K562 (cell line): ENCODE results near the gene CCDC69. TPM values are rescaled to one million over a fixed set of nuclear protein-coding genes. Genes with fewer than 3 reads are reported as not detected.
A peak's percentile ranks its signal among the peaks of the same experiment; 100 is the strongest.

Experiments
- ATAC-seq: fragments of 200-7000 bp; cut with Tn5 transposase; 3 replicates; pipeline ENCODE4 v1.9.1; 2020; ENCODE audit warnings: moderate library complexity
- BruUV-seq: library from RNA; stranded (reverse); fragments of 400-500 nt; replicated peaks from 2 replicates; lab custom pipeline; 2021; lab: Mats Ljungman, UMichigan
- CTCF ChIA-PET: fragments of 300-600 bp; formaldehyde crosslinking; extraction: SDS; loops from one replicate; lab custom pipeline; 2021; ENCODE audit warnings: low intra/inter-chr PET ratio; lab: Yijun Ruan, JAX
- POLR2A ChIA-PET: fragments of 300-600, 350-650 bp; sonication (Branson Sonifier 250); formaldehyde crosslinking; extraction: SDS; loops from one replicate; lab custom pipeline; 2021; ENCODE audit warnings: antibody characterized with exemption, inconsistent platforms; lab: Yijun Ruan, JAX
- DNase-seq, 4 experiments: peaks; one replicate each; pipeline versions ENCODE4 v3.0.0 to v3.0.0-alpha.2; 2011 to 2018; ENCODE audit warnings: low spot score in 3 of 4, mixed read lengths in 3 of 4; ENCODE audit errors: extremely low read depth in 1 of 4
- FAIRE-seq: peaks from 2 replicates; lab custom pipeline; 2011; peaks lifted over from hg19 to GRCh38; lab: Jason Lieb, UNC
- H2AFZ ChIP-seq: 2 replicates; pipeline ENCODE4 v1.6.0; 2011; ENCODE audit warnings: low read depth, low read length, control low read depth, inconsistent platforms
- H3K27ac ChIP-seq: fragments of 200-600 bp; 3 replicates; pipeline ENCODE4 v1.8.0; 2011; ENCODE audit warnings: low read depth, mild to moderate bottlenecking, control low read depth, inconsistent platforms, low read length, moderate library complexity, mixed read lengths; ENCODE audit errors: extremely low read depth
- H3K27me3 ChIP-seq, 2 experiments: fragments of 300-600 bp in 1 of 2; 2 replicates in 1 of 2; 3 replicates in 1 of 2; pipeline versions ENCODE4 v1.6.0 to v1.8.0; 2011; ENCODE audit warnings: inconsistent platforms in 2 of 2, low read length in 2 of 2, mild to moderate bottlenecking in 1 of 2, mixed read lengths in 1 of 2, moderate library complexity in 1 of 2; ENCODE audit not compliant: control insufficient read depth in 2 of 2, insufficient read depth in 2 of 2
- H3K36me3 ChIP-seq: fragments of 300-600 bp; 3 replicates; pipeline ENCODE4 v1.8.0; 2011; ENCODE audit warnings: mild to moderate bottlenecking, low read length, inconsistent platforms; ENCODE audit not compliant: control insufficient read depth, insufficient read depth
- H3K4me1 ChIP-seq, 2 experiments: fragments of 200-600 bp in 1 of 2; replicated peaks in 1 of 2; 2 replicates in 1 of 2; 3 replicates in 1 of 2; pipeline versions ENCODE4 v1.5.1 to v1.8.0; 2011; ENCODE audit warnings: inconsistent platforms in 2 of 2, low read length in 2 of 2, mild to moderate bottlenecking in 1 of 2, mixed read lengths in 1 of 2, moderate library complexity in 1 of 2; ENCODE audit not compliant: control insufficient read depth in 2 of 2, insufficient read depth in 2 of 2
- H3K4me2 ChIP-seq: 2 replicates; pipeline ENCODE4 v1.6.1; 2011; ENCODE audit warnings: low read length, control low read depth, inconsistent platforms, mixed read lengths; ENCODE audit not compliant: insufficient read depth
- H3K4me3 ChIP-seq: fragments of 200-600 bp; sonication (generic), shearing (Covaris generic); 2 replicates; pipeline ENCODE4 v1.5.1; 2016; ENCODE audit warnings: control low read depth, inconsistent platforms
- H3K79me2 ChIP-seq: fragments of 200-600 bp; 3 replicates; pipeline ENCODE4 v1.8.0; 2011; ENCODE audit warnings: low read length, inconsistent platforms; ENCODE audit not compliant: control insufficient read depth, insufficient read depth
- H3K9ac ChIP-seq, 2 experiments: 2 replicates each; pipeline versions ENCODE4 v1.6.0 to v1.6.1; 2011; ENCODE audit warnings: low read depth in 2 of 2, low read length in 2 of 2, control low read depth in 1 of 2, inconsistent platforms in 1 of 2, mild to moderate bottlenecking in 1 of 2, mixed read lengths in 1 of 2; ENCODE audit not compliant: insufficient read depth in 1 of 2
- H3K9me1 ChIP-seq: one replicate; pipeline ENCODE4 v1.6.0; 2011; ENCODE audit warnings: inconsistent platforms, mild to moderate bottlenecking, low read length, moderate library complexity; ENCODE audit not compliant: control insufficient read depth, insufficient read depth
- H3K9me3 ChIP-seq: replicated peaks from 2 replicates; pipeline ENCODE4 v1.5.1; 2011; ENCODE audit warnings: low read depth, low read length, inconsistent platforms; ENCODE audit not compliant: control insufficient read depth, insufficient read depth
- H4K20me1 ChIP-seq: replicated peaks from 2 replicates; pipeline ENCODE4 v1.6.1; 2011; ENCODE audit warnings: low read length, inconsistent platforms, mixed read lengths; ENCODE audit not compliant: control insufficient read depth, insufficient read depth
- CBFA2T3 ChIP-seq: fragments of 450-650 bp; IDR thresholded peaks from 2 replicates; pipeline ENCODE4 v1.6.1; 2017
- GTF2B ChIP-seq: IDR thresholded peaks from 2 replicates; pipeline ENCODE4 v1.6.1; 2011; ENCODE audit not compliant: insufficient read length; ENCODE audit errors: extremely low read depth
- YY1 ChIP-seq, 3 experiments: IDR thresholded peaks; 2 replicates each; pipeline ENCODE4 v1.6.1; 2011; ENCODE audit warnings: low read length in 2 of 3, mild to moderate bottlenecking in 2 of 3, moderate library complexity in 2 of 3, borderline replicate concordance in 1 of 3, control low read depth in 1 of 3, low read depth in 1 of 3; ENCODE audit not compliant: insufficient read depth in 3 of 3, insufficient replicate concordance in 2 of 3, control insufficient read depth in 1 of 3, insufficient read length in 1 of 3; ENCODE audit errors: extremely low read depth in 1 of 3
- WGBS: fragments of 100-300 bp; shearing (Covaris generic); methylation state at CpG from one replicate; pipeline ENCODE4 v1.1.6; 2016; ENCODE audit warnings: low coverage, mixed read lengths; ENCODE audit not compliant: insufficient coverage; ENCODE audit errors: missing lambda C conversion rate; 5-methylcytosine and 5-hydroxymethylcytosine counted together
- in situ Hi-C: fragments of 300-500 bp; cut with MboI; formaldehyde crosslinking; loops from 4 replicates; pipeline ENCODE4 v1.15.0; 2018; ENCODE audit warnings: inconsistent platforms, mixed read lengths
- intact Hi-C: fragments of 100-400 bp; cut with micrococcal nuclease; formaldehyde crosslinking; loops from 2 replicates; pipeline ENCODE4 v1.14.2; 2022
- polyA plus RNA-seq, 8 experiments: library from polyadenylated mRNA; depleted of rRNA in 4 of 8; stranded (reverse) in 5 of 8; unstranded in 3 of 8; fragments of >200 nt; fragmentation: Nextera tagmentation in 2 of 8; fragmentation: Illumina TruSeq in 1 of 8; extraction: Ambion mirVana in 2 of 8; extraction: Trizol in 1 of 8; gene quantifications; 2 replicates each; pipeline versions ENCODE4 v1.2.1 to v1.2.3, GENCODE V29; 2011 to 2014; ENCODE audit warnings: inconsistent platforms in 1 of 8, missing spikeins in 1 of 8
- total RNA-seq, 7 experiments: library from RNA; depleted of rRNA in 6 of 7; stranded (reverse); fragments of >200 nt in 6 of 7; fragmentation: Illumina TruSeq in 2 of 7; extraction: Trizol in 2 of 7; gene quantifications; 2 replicates each; pipeline versions ENCODE4 v1.2.1 to v1.2.3, GENCODE V29; 2011 to 2021; ENCODE audit warnings: low replicate concordance in 1 of 7
- TF ChIP-seq, protein P1 (sequence below): fragments of 250-450 bp; sonication (Bioruptor Pico); IDR thresholded peaks from 2 replicates; pipeline ENCODE4 v1.5.0; 2020; ENCODE audit warnings: mild to moderate bottlenecking, borderline replicate concordance

Gene CCDC69
- total and polyA plus RNA-seq, 9 of the 15 experiments (the other 6 are each of a cell fraction or from before 2014, with no cell fraction given): 0.65 to 12.2 (median 7.6) TPM

DNA sequence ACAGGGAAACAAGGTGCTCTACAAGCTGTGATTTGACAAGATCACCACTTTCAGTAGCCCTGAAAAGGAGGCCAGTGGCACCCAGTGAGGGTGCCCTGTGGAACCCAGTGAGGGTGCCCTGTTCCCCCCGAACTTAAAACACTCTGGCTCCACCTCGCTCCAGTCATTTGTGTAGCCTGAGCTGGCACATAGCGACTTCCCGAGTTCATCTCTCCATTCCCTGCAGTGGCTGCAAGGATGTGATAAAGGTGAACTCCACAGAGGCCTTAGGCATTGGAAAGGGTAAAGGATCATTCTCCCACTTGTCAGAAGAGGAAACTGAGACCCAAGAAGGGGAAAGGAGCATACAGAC, 44.4 kb downstream of the CCDC69 start:
- intact Hi-C loops: no loop called here
- Histone ChIP-seq H3K9ac (no peak overlapping the region), H3K4me3 (no peak overlapping the region), H3K27me3 (peaks cover 0 to 14% of the 10 kb centered on the region in 2 experiments; a peak in 2 of 5 replicates), H3K9me3 (no peaks in the 10 kb centered on the region), H3K4me2 (no peak overlapping the region), H2AFZ (no peak overlapping the region), H3K4me1 (no peaks in the 10 kb centered on the region), H4K20me1 (0 out of 2 replicates have a peak, but pooled peaks cover 4% of the 10 kb centered on the region), H3K9me1 (peaks cover 2% of the 10 kb centered on the region), H3K27ac (no peak overlapping the region), H3K79me2 (no peaks in the 10 kb centered on the region), H3K36me3 (no peaks in the 10 kb centered on the region)
- CTCF ChIA-PET: no interaction called here
- POLR2A ChIA-PET: no interaction called here
- TF ChIP-seq GTF2B: no peak
- FAIRE-seq (no peak), ATAC-seq (no peak), DNase-seq (no peak)
- WGBS: 0% methylated on average over 4 of the region's 4 CpGs
- no TSS peak for BruUV-seq
- in situ Hi-C loops: no loop called here

GRCh38 chr5:151178777-151179488, 45.0 kb downstream of the CCDC69 start:
- no peak overlapping the region for H3K9ac ChIP-seq
- no peaks in the 10 kb centered on the region for H3K9me3 ChIP-seq
- 0 out of 2 replicates have a peak, but pooled peaks cover 4% of the 10 kb centered on the region for H4K20me1 ChIP-seq
- peaks cover 0 to 14% of the 10 kb centered on the region in 2 experiments; a peak in 2 of 5 replicates for H3K27me3 ChIP-seq
- no peak overlapping the region for H3K4me3 ChIP-seq
- no peak overlapping the region for H3K4me2 ChIP-seq
- intact Hi-C loops: no loop called here
- 24% methylated on average over 4 of the region's 5 CpGs for WGBS
- no peak overlapping the region for H3K27ac ChIP-seq
- no TSS peak for BruUV-seq
- ChIA-PET POLR2A (no interaction called here), CTCF (no interaction called here)
- no peak for DNase-seq
- FAIRE-seq: no peak
- in situ Hi-C loops: no loop called here
- ATAC-seq: peak; percentile 17; the same call in 1 of the 3 replicates
- H3K4me1 ChIP-seq: no peaks in the 10 kb centered on the region
- peaks cover 2% of the 10 kb centered on the region for H3K9me1 ChIP-seq
- no peak for TF ChIP-seq CBFA2T3
- no peak for TF ChIP-seq YY1 (IDR thresholded peaks at IDR 0.05; ENCODE audit: borderline replicate concordance in 1 of 3, control insufficient read depth in 1 of 3, extremely low read depth in 1 of 3, insufficient read depth in 3 of 3, insufficient read length in 1 of 3, insufficient replicate concordance in 2 of 3, low read depth in 1 of 3, low read length in 2 of 3)
- TF ChIP-seq, protein P1, sequence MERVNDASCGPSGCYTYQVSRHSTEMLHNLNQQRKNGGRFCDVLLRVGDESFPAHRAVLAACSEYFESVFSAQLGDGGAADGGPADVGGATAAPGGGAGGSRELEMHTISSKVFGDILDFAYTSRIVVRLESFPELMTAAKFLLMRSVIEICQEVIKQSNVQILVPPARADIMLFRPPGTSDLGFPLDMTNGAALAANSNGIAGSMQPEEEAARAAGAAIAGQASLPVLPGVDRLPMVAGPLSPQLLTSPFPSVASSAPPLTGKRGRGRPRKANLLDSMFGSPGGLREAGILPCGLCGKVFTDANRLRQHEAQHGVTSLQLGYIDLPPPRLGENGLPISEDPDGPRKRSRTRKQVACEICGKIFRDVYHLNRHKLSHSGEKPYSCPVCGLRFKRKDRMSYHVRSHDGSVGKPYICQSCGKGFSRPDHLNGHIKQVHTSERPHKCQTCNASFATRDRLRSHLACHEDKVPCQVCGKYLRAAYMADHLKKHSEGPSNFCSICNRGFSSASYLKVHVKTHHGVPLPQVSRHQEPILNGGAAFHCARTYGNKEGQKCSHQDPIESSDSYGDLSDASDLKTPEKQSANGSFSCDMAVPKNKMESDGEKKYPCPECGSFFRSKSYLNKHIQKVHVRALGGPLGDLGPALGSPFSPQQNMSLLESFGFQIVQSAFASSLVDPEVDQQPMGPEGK: no peak
- H3K36me3 ChIP-seq: no peaks in the 10 kb centered on the region
- H2AFZ ChIP-seq: no peak overlapping the region
- no peaks in the 10 kb centered on the region for H3K79me2 ChIP-seq
